Measurements from ENCODE around the gene AKAP10. TPM values are rescaled to one million over a fixed set of nuclear protein-coding genes. Genes with fewer than 3 reads are reported as not detected.
"Not testable (repeated sequence)": the region's sequence is repeated elsewhere in the genome, so short reads cannot be mapped to it uniquely, and the experiment has no call there.

The AKAP10 gene
- total RNA-seq, 1 experiment from 2014 or later = 52.7 TPM

DNA sequence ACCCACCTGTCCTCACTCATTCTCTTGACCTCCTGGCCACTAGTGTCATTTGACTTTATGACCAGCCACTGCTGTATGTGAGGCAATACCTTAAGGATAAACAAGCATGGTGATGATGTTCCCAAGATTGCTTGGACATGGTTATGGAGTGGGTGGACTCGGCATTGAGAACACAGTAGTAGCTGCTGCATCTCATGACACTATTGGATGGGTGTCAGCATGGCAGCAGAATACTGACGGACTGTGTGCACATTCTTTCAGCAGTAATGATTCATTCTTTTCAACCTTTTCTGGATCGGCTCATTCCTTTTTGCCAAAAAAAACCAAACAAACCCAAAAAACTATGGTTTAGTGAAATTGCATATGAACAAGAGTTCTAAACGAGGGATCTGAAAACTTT is 45.1 kb upstream of the AKAP10 start:
- ChIA-PET POLR2A (ENCODE audit: unreplicated experiment) (interaction anchor here (0.6 kb wide), 1 partner anchor 66 kb away, joined by 3 read pairs; no protein-coding TSS in a partner anchor), CTCF (no interaction called here)
- TF ChIP-seq, protein P1, sequence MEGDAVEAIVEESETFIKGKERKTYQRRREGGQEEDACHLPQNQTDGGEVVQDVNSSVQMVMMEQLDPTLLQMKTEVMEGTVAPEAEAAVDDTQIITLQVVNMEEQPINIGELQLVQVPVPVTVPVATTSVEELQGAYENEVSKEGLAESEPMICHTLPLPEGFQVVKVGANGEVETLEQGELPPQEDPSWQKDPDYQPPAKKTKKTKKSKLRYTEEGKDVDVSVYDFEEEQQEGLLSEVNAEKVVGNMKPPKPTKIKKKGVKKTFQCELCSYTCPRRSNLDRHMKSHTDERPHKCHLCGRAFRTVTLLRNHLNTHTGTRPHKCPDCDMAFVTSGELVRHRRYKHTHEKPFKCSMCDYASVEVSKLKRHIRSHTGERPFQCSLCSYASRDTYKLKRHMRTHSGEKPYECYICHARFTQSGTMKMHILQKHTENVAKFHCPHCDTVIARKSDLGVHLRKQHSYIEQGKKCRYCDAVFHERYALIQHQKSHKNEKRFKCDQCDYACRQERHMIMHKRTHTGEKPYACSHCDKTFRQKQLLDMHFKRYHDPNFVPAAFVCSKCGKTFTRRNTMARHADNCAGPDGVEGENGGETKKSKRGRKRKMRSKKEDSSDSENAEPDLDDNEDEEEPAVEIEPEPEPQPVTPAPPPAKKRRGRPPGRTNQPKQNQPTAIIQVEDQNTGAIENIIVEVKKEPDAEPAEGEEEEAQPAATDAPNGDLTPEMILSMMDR (conservative IDR thresholded peaks at IDR 0.05) = no peak
- TF ChIP-seq EZH2 (IDR thresholded peaks at IDR 0.05; ENCODE audit: low read depth) = no peak
- Histone ChIP-seq H3K4me1 (replicated peaks; ENCODE audit: insufficient read depth) (peaks cover 14% of the 10 kb centered on the region), H3K79me2 (ENCODE audit: low read depth) (no peaks in the 10 kb centered on the region), H4K20me1 (ENCODE audit: insufficient read depth) (no peaks in the 10 kb centered on the region), H3K9me3 (ENCODE audit: insufficient read depth, low read depth) (no peaks in the 10 kb centered on the region), H3K27me3 (ENCODE audit: insufficient read depth, low read depth) (no peaks in the 10 kb centered on the region), H3F3A (ENCODE audit: insufficient read depth, low read depth) (peaks cover 7% of the 10 kb centered on the region; the same call in 1 of the 2 replicates), H3K36me3 (ENCODE audit: low read depth) (no peaks in the 10 kb centered on the region), H3K9me2 (ENCODE audit: insufficient read depth) (no peaks in the 10 kb centered on the region), H3K4me3 (no peak overlapping the region), H3K4me2 (no peak overlapping the region), H3K27ac (no peak overlapping the region), H2AFZ (no peak overlapping the region)
- no TSS peak for BruUV-seq (replicated peaks)
- intact Hi-C loops (cut with micrococcal nuclease; ENCODE audit: unreplicated experiment) = no loop called here
- DNase-seq = no peak

DNA sequence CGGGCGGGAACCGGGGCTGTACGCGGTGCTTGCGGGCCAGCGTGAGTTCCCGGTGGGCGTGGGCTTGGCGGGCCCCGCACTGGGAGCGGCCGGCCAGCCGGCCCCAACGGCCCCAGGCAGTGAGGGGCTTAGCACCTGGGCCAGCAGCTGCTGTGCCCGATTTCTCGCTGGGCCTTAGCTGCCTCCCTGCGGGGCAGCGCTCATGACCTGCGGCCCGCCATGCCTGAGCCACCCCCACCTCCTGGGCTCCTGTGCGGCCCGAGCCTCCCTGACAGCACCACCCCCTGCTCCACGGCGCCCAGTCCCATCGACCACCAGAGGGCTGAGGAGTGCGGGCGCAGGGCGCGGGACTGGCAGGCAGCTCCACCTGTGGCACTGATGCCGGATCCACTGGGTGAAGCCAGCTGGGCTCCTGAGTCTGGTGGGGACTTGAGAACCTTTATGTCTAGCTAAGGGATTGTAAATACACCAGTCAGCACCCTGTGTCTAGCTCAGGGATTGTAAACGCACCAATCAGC is 38.9 kb upstream of the AKAP10 start:
- H3K9me3 ChIP-seq (ENCODE audit: insufficient read depth, low read depth); CTCF ChIA-PET; H4K20me1 ChIP-seq (ENCODE audit: insufficient read depth); POLR2A ChIA-PET (ENCODE audit: unreplicated experiment); H3K4me1 ChIP-seq (replicated peaks; ENCODE audit: insufficient read depth); H3K79me2 ChIP-seq (ENCODE audit: low read depth); H3K9me2 ChIP-seq (ENCODE audit: insufficient read depth); H3K27ac ChIP-seq; intact Hi-C loops (cut with micrococcal nuclease; ENCODE audit: unreplicated experiment); H3K4me2 ChIP-seq; H2AFZ ChIP-seq; H3F3A ChIP-seq (ENCODE audit: insufficient read depth, low read depth); H3K27me3 ChIP-seq (ENCODE audit: insufficient read depth, low read depth); DNase-seq; BruUV-seq (replicated peaks); H3K4me3 ChIP-seq; H3K36me3 ChIP-seq (ENCODE audit: low read depth): not testable (repeated sequence)

DNA sequence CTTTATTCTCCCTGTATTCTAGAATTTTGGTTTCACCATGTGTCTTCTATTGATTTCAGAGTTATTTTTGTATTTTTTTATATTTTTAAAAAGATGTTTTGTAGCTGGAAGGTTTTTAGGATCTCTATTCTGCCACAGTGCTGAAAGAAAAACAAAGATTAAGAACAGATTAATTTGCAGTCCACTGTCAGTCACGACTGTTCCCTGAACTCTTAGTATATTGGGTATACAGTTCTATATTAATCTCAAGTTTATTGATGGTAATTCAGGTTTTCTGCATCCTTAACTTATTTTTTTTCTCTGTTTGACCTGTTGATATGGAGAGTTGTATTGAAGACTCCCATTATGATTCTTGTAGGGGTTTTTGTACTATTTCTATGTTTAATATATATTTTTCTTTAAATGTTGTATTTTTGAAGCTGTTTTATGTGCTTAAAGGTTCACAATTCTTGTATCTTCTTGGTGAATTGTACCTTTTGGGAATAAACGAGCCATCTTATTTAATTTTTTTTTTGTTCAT is 34.4 kb upstream of the AKAP10 start:
- Histone ChIP-seq H3K4me3 (no peak overlapping the region), H3F3A (ENCODE audit: insufficient read depth, low read depth) (peaks cover 10% of the 10 kb centered on the region; the same call in 1 of the 2 replicates), H3K36me3 (ENCODE audit: low read depth) (no peaks in the 10 kb centered on the region), H2AFZ (no peak overlapping the region), H3K4me2 (no peak overlapping the region), H3K4me1 (replicated peaks; ENCODE audit: insufficient read depth) (peaks cover 16% of the 10 kb centered on the region), H3K27ac (no peak overlapping the region), H3K27me3 (ENCODE audit: insufficient read depth, low read depth) (no peaks in the 10 kb centered on the region), H4K20me1 (ENCODE audit: insufficient read depth) (no peaks in the 10 kb centered on the region), H3K79me2 (ENCODE audit: low read depth) (no peaks in the 10 kb centered on the region), H3K9me3 (ENCODE audit: insufficient read depth, low read depth) (no peaks in the 10 kb centered on the region), H3K9me2 (ENCODE audit: insufficient read depth) (no peaks in the 10 kb centered on the region)
- POLR2A ChIA-PET (ENCODE audit: unreplicated experiment) = no interaction called here
- no TSS peak for BruUV-seq (replicated peaks)
- CTCF ChIA-PET = no interaction called here
- no peak for TF ChIP-seq EZH2 (IDR thresholded peaks at IDR 0.05; ENCODE audit: low read depth)
- TF ChIP-seq, protein P1 (conservative IDR thresholded peaks at IDR 0.05) = no peak
- intact Hi-C loops (cut with micrococcal nuclease; ENCODE audit: unreplicated experiment) = no loop called here
- no peak for DNase-seq
